CD14-positive monocyte (primary cell): ENCODE data around the gene ICE1. TPM values are rescaled to one million over a fixed set of nuclear protein-coding genes. Genes with fewer than 3 reads are reported as not detected.

Source experiments
- DNase-seq, 3 donors: peaks; one replicate each; pipeline ENCODE4 v3.0.0-alpha.2; 2011 to 2022
- H2AFZ ChIP-seq: 2 replicates; pipeline ENCODE4 v1.6.0; 2012; ENCODE audit warnings: mild to moderate bottlenecking, low read depth, low read length, inconsistent platforms; ENCODE audit not compliant: insufficient read depth, poor library complexity, severe bottlenecking
- H3K27ac ChIP-seq, 2 donors: 1 replicate in 1 of 2; 2 replicates in 1 of 2; pipeline ENCODE4 v1.5.1; 2012 to 2013; ENCODE audit warnings: low read length in 2 of 2, control low read depth in 1 of 2, inconsistent platforms in 1 of 2, low read depth in 1 of 2, mild to moderate bottlenecking in 1 of 2
- H3K27me3 ChIP-seq, 2 donors: one replicate each; pipeline versions ENCODE4 v1.6.0 to v1.6.1; 2011 to 2013; ENCODE audit warnings: low read length in 2 of 2; ENCODE audit not compliant: control insufficient read depth in 2 of 2, insufficient read depth in 2 of 2
- H3K36me3 ChIP-seq, 2 donors: replicated peaks in 1 of 2; 1 replicate in 1 of 2; 2 replicates in 1 of 2; pipeline versions ENCODE4 v1.5.1 to v1.6.1; 2012 to 2013; ENCODE audit warnings: low read length in 2 of 2, control low read depth in 1 of 2, inconsistent platforms in 1 of 2, mild to moderate bottlenecking in 1 of 2; ENCODE audit not compliant: insufficient read depth in 2 of 2, control insufficient read depth in 1 of 2
- H3K4me1 ChIP-seq, 2 donors: 1 replicate in 1 of 2; 2 replicates in 1 of 2; pipeline versions ENCODE4 v1.5.1 to v1.6.1; 2012 to 2013; ENCODE audit warnings: low read length in 2 of 2, control low read depth in 1 of 2, inconsistent platforms in 1 of 2, mild to moderate bottlenecking in 1 of 2, moderate library complexity in 1 of 2; ENCODE audit not compliant: insufficient read depth in 2 of 2, control insufficient read depth in 1 of 2
- H3K4me2 ChIP-seq: replicated peaks from 2 replicates; pipeline ENCODE3; 2012; ENCODE audit warnings: low read length, moderate library complexity, mild to moderate bottlenecking; ENCODE audit not compliant: poor library complexity, severe bottlenecking; ENCODE audit errors: extremely low read depth
- H3K4me3 ChIP-seq, 3 experiments: fragments of 200-600 bp in 1 of 3; sonication (generic) in 1 of 3; replicated peaks in 1 of 3; 1 replicate in 2 of 3; 2 replicates in 1 of 3; pipeline ENCODE4 v1.5.1; 2011 to 2013; ENCODE audit warnings: low read length in 3 of 3, mild to moderate bottlenecking in 3 of 3, control low read depth in 2 of 3, low read depth in 2 of 3, inconsistent platforms in 1 of 3, moderate library complexity in 1 of 3
- H3K79me2 ChIP-seq: 2 replicates; pipeline ENCODE4 v1.6.0; 2012; ENCODE audit warnings: mild to moderate bottlenecking, control low read depth, inconsistent platforms, low read length, moderate library complexity; ENCODE audit not compliant: insufficient read depth
- H3K9ac ChIP-seq: 2 replicates; pipeline ENCODE4 v1.6.0; 2017; ENCODE audit warnings: low read length, mild to moderate bottlenecking; ENCODE audit not compliant: insufficient read depth, poor library complexity, severe bottlenecking
- H3K9me3 ChIP-seq, 2 donors: replicated peaks in 1 of 2; 1 replicate in 1 of 2; 2 replicates in 1 of 2; pipeline versions ENCODE4 v1.5.1 to v1.6.1; 2012 to 2013; ENCODE audit warnings: low read length in 2 of 2, control low read depth in 1 of 2; ENCODE audit not compliant: control insufficient read depth in 1 of 2, insufficient read depth in 1 of 2
- H4K20me1 ChIP-seq: 2 replicates; pipeline ENCODE4 v1.6.0; 2012; ENCODE audit warnings: mild to moderate bottlenecking, low read length, control low read depth, moderate library complexity; ENCODE audit not compliant: insufficient read depth
- H3K27ac Mint-ChIP-seq, 7 donors: one replicate each; pipeline ENCODE4 v1.8.0; 2020; ENCODE audit warnings: mild to moderate bottlenecking in 7 of 7, mixed read lengths in 7 of 7, moderate library complexity in 6 of 7, inconsistent platforms in 2 of 7
- H3K27me3 Mint-ChIP-seq, 3 donors: one replicate each; pipeline ENCODE4 v1.8.0; 2021 to 2022; ENCODE audit warnings: low read depth in 3 of 3, mild to moderate bottlenecking in 3 of 3, mixed read lengths in 3 of 3, moderate library complexity in 3 of 3, inconsistent platforms in 1 of 3
- H3K36me3 Mint-ChIP-seq, 2 donors: one replicate each; pipeline ENCODE4 v1.8.0; 2020; ENCODE audit warnings: mixed read lengths in 2 of 2, inconsistent platforms in 1 of 2, mild to moderate bottlenecking in 1 of 2
- H3K4me1 Mint-ChIP-seq: one replicate; pipeline ENCODE4 v1.8.0; 2020; ENCODE audit warnings: mild to moderate bottlenecking, mixed read lengths
- H3K4me3 Mint-ChIP-seq, 2 donors: one replicate each; pipeline ENCODE4 v1.8.0; 2020; ENCODE audit warnings: mild to moderate bottlenecking in 2 of 2, mixed read lengths in 2 of 2, moderate library complexity in 1 of 2
- H3K9me3 Mint-ChIP-seq, 7 donors: one replicate each; pipeline ENCODE4 v1.8.0; 2020 to 2022; ENCODE audit warnings: mixed read lengths in 7 of 7, mild to moderate bottlenecking in 6 of 7, moderate library complexity in 6 of 7, inconsistent platforms in 2 of 7
- CTCF ChIP-seq: fragments of 200-600 bp; IDR thresholded peaks from one replicate; pipeline ENCODE4 v1.8.0; 2022; ENCODE audit warnings: antibody characterized with exemption, mild to moderate bottlenecking
- WGBS: methylation state at CpG from one replicate; pipeline ENCODE4 v1.1.5; 2013; ENCODE audit warnings: missing lambda C conversion rate; ENCODE audit not compliant: insufficient coverage; 5-methylcytosine and 5-hydroxymethylcytosine counted together
- intact Hi-C, 2 donors: fragments of 100-400 bp; cut with micrococcal nuclease; formaldehyde crosslinking; loops; one replicate each; pipeline versions ENCODE4 v1.15.0 to v1.15.1; 2023
- polyA plus RNA-seq, 3 donors: library from polyadenylated mRNA; depleted of rRNA in 1 of 3; unstranded in 2 of 3; stranded (reverse) in 1 of 3; fragments of 300-500 nt in 2 of 3; fragments of >200 nt in 1 of 3; fragmentation: Illumina TruSeq in 2 of 3; gene quantifications; 1 replicate in 2 of 3; 2 replicates in 1 of 3; pipeline ENCODE4 v1.2.3, GENCODE V29; 2012 to 2021

Gene ICE1
- polyA plus RNA-seq, 3 donors: 2.4 to 8.2 (median 6.4) TPM

GRCh38 chr5:5483880-5484598 is 61.6 kb downstream of the ICE1 start:
- H3K9me3 Mint-ChIP-seq: no peaks in the 10 kb centered on the region
- H3K27ac ChIP-seq: no peak overlapping the region
- H3K36me3 Mint-ChIP-seq: peaks cover 31 to 38% of the 10 kb centered on the region in 2 donors
- H3K27ac Mint-ChIP-seq: no peak overlapping the region
- no peak overlapping the region for H3K9ac ChIP-seq
- no peak overlapping the region for H3K4me3 Mint-ChIP-seq
- no peak overlapping the region for H3K4me2 ChIP-seq
- peaks cover 12% of the 10 kb centered on the region for H3K4me1 Mint-ChIP-seq
- no peaks in the 10 kb centered on the region for H3K79me2 ChIP-seq
- peaks cover 8 to 11% of the 10 kb centered on the region in 2 donors for H3K4me1 ChIP-seq
- no peaks in the 10 kb centered on the region for H3K27me3 ChIP-seq
- intact Hi-C loops: no loop called here
- H3K9me3 ChIP-seq: no peaks in the 10 kb centered on the region
- no peak for TF ChIP-seq CTCF
- DNase-seq: no peak
- peaks cover 10 to 55% of the 10 kb centered on the region in 2 donors for H3K36me3 ChIP-seq
- no peaks in the 10 kb centered on the region for H4K20me1 ChIP-seq
- no peaks in the 10 kb centered on the region for H3K27me3 Mint-ChIP-seq
- no CpG with 5 or more reads among the region's 5 CpGs for WGBS
- no peak overlapping the region for H3K4me3 ChIP-seq
- H2AFZ ChIP-seq: no peak overlapping the region

GRCh38 chr5:5486122-5486521 is 63.6 kb downstream of the ICE1 start:
- no peaks in the 10 kb centered on the region for H3K79me2 ChIP-seq
- no peak for TF ChIP-seq CTCF
- H3K4me3 Mint-ChIP-seq: no peak overlapping the region
- H3K36me3 Mint-ChIP-seq: peaks cover 45 to 52% of the 10 kb centered on the region in 2 donors
- no peaks in the 10 kb centered on the region for H3K9me3 ChIP-seq
- no peaks in the 10 kb centered on the region for H3K27me3 ChIP-seq
- H2AFZ ChIP-seq: no peak overlapping the region
- no peaks in the 10 kb centered on the region for H3K27me3 Mint-ChIP-seq
- H3K4me3 ChIP-seq: no peak overlapping the region
- H3K36me3 ChIP-seq: peaks cover 17 to 76% of the 10 kb centered on the region in 2 donors
- peaks cover 1 to 3% of the 10 kb centered on the region in 2 donors for H3K4me1 ChIP-seq
- H3K4me2 ChIP-seq: no peak overlapping the region
- peak overlapping the region in 1 of 7 donors; percentile 30 for H3K27ac Mint-ChIP-seq
- no peak overlapping the region for H3K27ac ChIP-seq
- no peaks in the 10 kb centered on the region for H4K20me1 ChIP-seq
- intact Hi-C loops: no loop called here
- DNase-seq: no peak
- no peak overlapping the region for H3K9ac ChIP-seq
- WGBS: 100% methylated on average over 1 of the region's 3 CpGs
- peaks cover 4% of the 10 kb centered on the region for H3K4me1 Mint-ChIP-seq
- no peaks in the 10 kb centered on the region for H3K9me3 Mint-ChIP-seq
